MM.1S (cell line): Measurements from ENCODE around the gene SPDYE1.
"Not testable (repeated sequence)": the region's sequence is repeated elsewhere in the genome, so short reads cannot be mapped to it uniquely, and the experiment has no call there.

Experiments used
- DNase-seq: peaks from one replicate; pipeline ENCODE4 v3.0.0-alpha.2; 2015
- H2AFZ ChIP-seq: fragments of 300-600 bp; sonication (generic); 2 replicates; pipeline ENCODE4 v1.6.0; 2016; ENCODE audit warnings: antibody characterized with exemption, low read length
- H3F3A ChIP-seq: fragments of 300-600 bp; sonication (generic); 2 replicates; pipeline ENCODE4 v1.6.1; 2016; ENCODE audit warnings: mild to moderate bottlenecking, antibody characterized with exemption, low read length, moderate library complexity, mixed read lengths; ENCODE audit not compliant: insufficient read depth
- H3K27ac ChIP-seq: fragments of 300-600 bp; sonication (generic); 2 replicates; pipeline ENCODE4 v1.5.1; 2016; ENCODE audit warnings: mild to moderate bottlenecking, low read length
- H3K27me3 ChIP-seq: fragments of 300-600 bp; sonication (generic); replicated peaks from 2 replicates; pipeline ENCODE4 v1.6.0; 2016; ENCODE audit warnings: low read length; ENCODE audit not compliant: insufficient read depth
- H3K36me3 ChIP-seq: fragments of 300-600 bp; sonication (generic); replicated peaks from 2 replicates; pipeline ENCODE4 v1.6.1; 2016; ENCODE audit warnings: mild to moderate bottlenecking, low read length, mixed read lengths; ENCODE audit not compliant: insufficient read depth
- H3K4me1 ChIP-seq: fragments of 300-600 bp; sonication (generic); 2 replicates; pipeline ENCODE4 v1.6.1; 2016; ENCODE audit warnings: low read length, mixed read lengths
- H3K4me2 ChIP-seq: fragments of 300-600 bp; sonication (generic); 2 replicates; pipeline ENCODE4 v1.6.0; 2016; ENCODE audit warnings: low read depth, low read length
- H3K4me3 ChIP-seq: fragments of 300-600 bp; sonication (generic); 2 replicates; pipeline ENCODE4 v1.5.1; 2016; ENCODE audit warnings: low read length, mixed read lengths
- H3K79me2 ChIP-seq: fragments of 300-600 bp; sonication (generic); 2 replicates; pipeline ENCODE4 v1.6.1; 2016; ENCODE audit warnings: mixed run types, low read length, mixed read lengths
- H3K9ac ChIP-seq: fragments of 300-600 bp; sonication (generic); 2 replicates; pipeline ENCODE4 v1.6.1; 2016; ENCODE audit warnings: low read length, mixed read lengths
- H3K9me2 ChIP-seq: fragments of 300-600 bp; sonication (generic); replicated peaks from 2 replicates; pipeline ENCODE4 v1.6.1; 2016; ENCODE audit warnings: mild to moderate bottlenecking, low read length, mixed read lengths; ENCODE audit not compliant: insufficient read depth
- H3K9me3 ChIP-seq: fragments of 300-600 bp; sonication (generic); replicated peaks from 2 replicates; pipeline ENCODE4 v1.6.1; 2016; ENCODE audit warnings: mild to moderate bottlenecking, low read length, mixed read lengths; ENCODE audit not compliant: insufficient read depth
- H4K20me1 ChIP-seq: fragments of 300-600 bp; sonication (generic); 2 replicates; pipeline ENCODE4 v1.6.1; 2016; ENCODE audit warnings: mild to moderate bottlenecking, low read length, moderate library complexity, mixed read lengths; ENCODE audit not compliant: insufficient read depth
- TF ChIP-seq, protein P1 (sequence below): fragments of 300-600 bp; sonication (generic); IDR thresholded peaks from 2 replicates; pipeline ENCODE4 v1.5.1; 2016; ENCODE audit warnings: antibody characterized with exemption, low read length, mixed read lengths

SPDYE1 gene

DNA sequence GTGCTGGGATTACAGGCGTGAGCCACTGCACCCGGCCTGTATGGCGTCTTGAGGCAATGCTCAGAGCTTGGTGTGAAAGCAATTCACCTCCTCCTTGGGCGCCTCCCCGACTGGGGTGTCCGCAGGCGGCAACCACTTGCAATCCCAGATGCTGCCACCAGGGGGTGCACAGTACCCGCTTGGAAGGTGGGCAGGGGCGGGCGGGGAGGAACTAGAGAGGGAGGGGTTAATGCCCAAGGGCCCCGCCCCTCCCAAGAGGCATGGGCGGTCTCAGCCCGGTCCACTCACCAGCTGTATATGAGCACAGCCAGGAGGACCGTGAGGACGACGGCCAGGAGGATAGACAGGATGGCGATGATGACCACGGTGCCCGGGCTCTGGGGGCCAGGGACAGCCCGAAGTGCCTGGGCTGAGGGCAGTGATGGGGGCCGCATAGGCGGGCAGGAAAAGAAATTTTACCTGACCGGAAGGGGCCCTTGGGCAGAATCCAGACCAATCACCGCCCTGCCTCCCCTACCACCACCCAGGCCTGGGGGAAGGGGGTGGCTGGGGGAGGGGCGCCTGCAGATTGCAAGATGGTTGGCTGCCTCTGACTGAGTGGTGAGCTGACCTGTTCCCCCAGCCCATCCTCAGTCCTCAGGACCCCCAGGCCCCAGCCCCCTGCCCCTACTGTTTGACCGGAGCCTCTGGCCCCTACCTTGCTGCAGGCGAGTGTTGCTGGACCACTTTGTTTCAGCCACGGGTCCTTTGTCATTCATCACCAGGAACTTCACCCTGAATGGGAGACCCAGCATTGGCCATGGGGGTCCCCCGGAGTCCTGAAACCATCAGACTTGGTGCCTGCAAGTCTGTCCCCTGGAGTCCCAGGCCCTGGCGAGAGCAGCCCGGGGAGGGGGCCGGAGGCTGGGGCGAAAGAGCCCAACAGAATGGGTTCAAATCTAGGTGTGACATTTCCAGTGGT, 11.5 kb upstream of the SPDYE1 start:
- H3K4me3 ChIP-seq, H3K4me2 ChIP-seq, H3K27me3 ChIP-seq, H3K9me3 ChIP-seq, H3F3A ChIP-seq, H3K9me2 ChIP-seq, H2AFZ ChIP-seq, H4K20me1 ChIP-seq, H3K79me2 ChIP-seq, H3K9ac ChIP-seq, H3K36me3 ChIP-seq, H3K4me1 ChIP-seq, H3K27ac ChIP-seq: not testable (repeated sequence)
- DNase-seq = peak; percentile 11
- TF ChIP-seq, protein P1, sequence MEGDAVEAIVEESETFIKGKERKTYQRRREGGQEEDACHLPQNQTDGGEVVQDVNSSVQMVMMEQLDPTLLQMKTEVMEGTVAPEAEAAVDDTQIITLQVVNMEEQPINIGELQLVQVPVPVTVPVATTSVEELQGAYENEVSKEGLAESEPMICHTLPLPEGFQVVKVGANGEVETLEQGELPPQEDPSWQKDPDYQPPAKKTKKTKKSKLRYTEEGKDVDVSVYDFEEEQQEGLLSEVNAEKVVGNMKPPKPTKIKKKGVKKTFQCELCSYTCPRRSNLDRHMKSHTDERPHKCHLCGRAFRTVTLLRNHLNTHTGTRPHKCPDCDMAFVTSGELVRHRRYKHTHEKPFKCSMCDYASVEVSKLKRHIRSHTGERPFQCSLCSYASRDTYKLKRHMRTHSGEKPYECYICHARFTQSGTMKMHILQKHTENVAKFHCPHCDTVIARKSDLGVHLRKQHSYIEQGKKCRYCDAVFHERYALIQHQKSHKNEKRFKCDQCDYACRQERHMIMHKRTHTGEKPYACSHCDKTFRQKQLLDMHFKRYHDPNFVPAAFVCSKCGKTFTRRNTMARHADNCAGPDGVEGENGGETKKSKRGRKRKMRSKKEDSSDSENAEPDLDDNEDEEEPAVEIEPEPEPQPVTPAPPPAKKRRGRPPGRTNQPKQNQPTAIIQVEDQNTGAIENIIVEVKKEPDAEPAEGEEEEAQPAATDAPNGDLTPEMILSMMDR = peak; percentile 30

DNA sequence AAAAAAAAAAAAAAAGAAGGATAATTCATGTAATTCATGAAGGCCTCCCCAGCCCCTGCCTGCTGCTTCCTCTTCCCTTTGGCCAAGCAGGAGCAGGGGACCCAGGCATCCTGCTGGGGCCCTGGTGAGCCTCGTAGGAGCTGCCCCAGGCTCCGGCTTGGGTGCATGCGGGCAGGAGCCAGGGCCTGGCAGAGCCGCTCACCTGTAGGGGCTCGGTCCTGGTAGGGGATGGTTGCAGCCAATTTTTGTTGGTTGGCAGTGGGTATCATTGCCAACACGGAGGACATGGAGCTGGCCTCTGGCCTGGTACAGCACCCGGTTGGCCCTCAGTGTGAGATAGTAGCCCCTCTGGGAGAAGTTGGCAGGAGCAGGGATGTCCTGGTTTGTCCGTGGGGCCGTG, 10.2 kb upstream of the SPDYE1 start:
- H3K9me2 ChIP-seq = not testable (repeated sequence)

DNA sequence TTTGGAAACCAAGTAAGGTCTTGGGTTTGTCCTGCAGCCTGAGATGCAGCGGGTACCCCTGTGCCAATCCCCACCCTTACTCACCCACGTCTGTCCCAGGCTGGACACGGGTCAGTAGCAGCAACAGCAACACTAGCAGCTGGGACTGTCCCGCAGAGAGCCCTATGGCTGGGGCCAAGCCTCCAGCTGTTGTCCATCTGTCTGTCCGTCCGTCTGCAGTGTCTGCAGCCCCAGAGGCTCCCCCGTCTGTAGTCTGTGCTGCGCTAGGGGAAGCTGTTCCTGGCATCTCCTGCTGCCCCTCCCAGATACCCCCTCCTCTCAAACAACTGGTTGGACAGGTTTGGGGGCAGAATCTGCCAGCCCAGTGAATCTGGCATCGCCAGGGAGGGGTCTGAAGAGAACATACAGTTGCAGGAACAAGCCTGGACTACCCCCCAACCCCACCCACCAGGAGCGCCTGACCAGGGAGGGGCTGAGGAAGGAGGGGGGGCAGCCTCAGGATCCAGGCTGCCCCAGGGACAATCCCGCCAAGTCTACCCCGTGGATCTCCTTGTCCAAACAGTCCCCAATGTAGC, 7.6 kb upstream of the SPDYE1 start:
- not testable (repeated sequence) for H3K9ac ChIP-seq, H3K9me2 ChIP-seq, H3K9me3 ChIP-seq, H3F3A ChIP-seq, H3K27me3 ChIP-seq, H2AFZ ChIP-seq, H3K4me2 ChIP-seq, H3K79me2 ChIP-seq, H4K20me1 ChIP-seq, DNase-seq, H3K4me1 ChIP-seq, H3K4me3 ChIP-seq, H3K36me3 ChIP-seq, H3K27ac ChIP-seq

More for the DNA sequence above, 10.2 kb upstream of the SPDYE1 start:
- not testable (repeated sequence) for H3F3A ChIP-seq, H2AFZ ChIP-seq, DNase-seq, H3K27ac ChIP-seq, H3K79me2 ChIP-seq, H3K4me3 ChIP-seq, H4K20me1 ChIP-seq, H3K27me3 ChIP-seq, H3K9ac ChIP-seq, H3K9me3 ChIP-seq, H3K4me1 ChIP-seq, H3K36me3 ChIP-seq, H3K4me2 ChIP-seq

DNA sequence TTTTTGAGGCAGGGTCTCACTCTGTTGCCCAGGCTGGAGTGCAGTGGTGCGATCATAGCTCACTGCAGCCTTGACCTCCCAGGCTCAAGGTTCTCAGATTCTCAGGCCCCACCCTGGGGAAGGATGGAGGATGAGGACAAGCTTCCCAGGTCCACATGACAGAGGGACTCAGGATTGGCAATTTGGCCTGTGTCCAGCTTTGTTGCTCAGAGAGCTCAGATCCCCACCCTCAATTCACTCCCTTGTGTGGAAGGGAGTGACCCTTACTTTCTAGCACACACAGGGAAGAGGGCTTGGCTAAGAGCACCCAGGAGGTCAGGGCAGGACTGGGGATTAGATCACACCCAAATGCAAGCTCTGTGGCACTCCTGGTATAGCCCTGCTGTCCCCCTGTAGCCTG, 6.9 kb upstream of the SPDYE1 start:
- H3K27me3 ChIP-seq, H3K9ac ChIP-seq, H3F3A ChIP-seq, H3K79me2 ChIP-seq, H3K4me2 ChIP-seq, H3K4me1 ChIP-seq, H3K36me3 ChIP-seq, H3K27ac ChIP-seq, H2AFZ ChIP-seq, H3K9me3 ChIP-seq, DNase-seq, H3K4me3 ChIP-seq, H4K20me1 ChIP-seq, H3K9me2 ChIP-seq: not testable (repeated sequence)

DNA sequence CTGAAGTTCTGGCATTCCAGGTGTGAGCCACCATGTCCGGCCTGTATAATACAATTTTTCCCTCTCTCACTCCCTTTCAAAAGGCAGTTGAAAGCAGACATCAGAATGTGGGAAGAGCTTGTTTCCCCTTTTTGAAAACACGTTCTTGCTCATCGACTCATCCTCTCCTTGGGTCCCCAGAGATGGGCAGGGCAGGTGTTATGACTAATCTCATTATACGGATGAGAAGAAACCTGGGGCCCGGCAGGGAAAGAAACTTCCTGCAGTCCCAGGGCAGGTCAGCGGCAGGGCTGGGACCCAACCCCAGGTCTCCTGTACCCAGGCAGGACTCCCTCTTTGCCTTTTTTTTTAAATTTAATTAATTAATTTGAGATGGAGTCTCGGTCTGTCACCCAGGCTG, 4.8 kb upstream of the SPDYE1 start:
- not testable (repeated sequence) for H3K4me2 ChIP-seq, DNase-seq, H4K20me1 ChIP-seq, H3K79me2 ChIP-seq, H3K9ac ChIP-seq, H3K36me3 ChIP-seq, H3K4me3 ChIP-seq, H3K9me3 ChIP-seq, H3K4me1 ChIP-seq, H2AFZ ChIP-seq, H3F3A ChIP-seq, H3K9me2 ChIP-seq, H3K27me3 ChIP-seq, H3K27ac ChIP-seq

DNA sequence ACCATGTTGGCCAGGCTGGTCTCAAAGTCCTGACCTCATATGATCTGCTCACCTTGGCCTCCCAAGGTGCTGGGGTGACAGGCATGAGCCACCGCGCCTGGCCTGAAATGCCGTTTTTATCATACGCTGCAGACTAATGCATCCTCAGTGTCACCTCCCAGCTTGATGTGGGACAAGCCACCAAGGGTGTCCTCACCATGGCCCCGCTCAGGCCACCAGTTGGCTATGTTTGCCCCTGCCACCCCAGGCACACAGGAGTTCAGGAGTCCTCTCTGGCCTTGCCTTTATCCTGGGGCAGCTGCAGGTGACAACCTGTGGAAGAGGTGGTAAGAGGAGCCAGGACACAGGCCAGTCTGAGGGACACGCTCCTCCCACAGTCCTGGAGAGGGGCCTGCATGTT, 3.0 kb upstream of the SPDYE1 start:
- H3K4me1 ChIP-seq, H3K9ac ChIP-seq, H3K9me2 ChIP-seq, H3K27ac ChIP-seq, H3K79me2 ChIP-seq, H3F3A ChIP-seq, H2AFZ ChIP-seq, H4K20me1 ChIP-seq, H3K4me2 ChIP-seq, H3K36me3 ChIP-seq, H3K4me3 ChIP-seq, DNase-seq, H3K9me3 ChIP-seq, H3K27me3 ChIP-seq: not testable (repeated sequence)

DNA sequence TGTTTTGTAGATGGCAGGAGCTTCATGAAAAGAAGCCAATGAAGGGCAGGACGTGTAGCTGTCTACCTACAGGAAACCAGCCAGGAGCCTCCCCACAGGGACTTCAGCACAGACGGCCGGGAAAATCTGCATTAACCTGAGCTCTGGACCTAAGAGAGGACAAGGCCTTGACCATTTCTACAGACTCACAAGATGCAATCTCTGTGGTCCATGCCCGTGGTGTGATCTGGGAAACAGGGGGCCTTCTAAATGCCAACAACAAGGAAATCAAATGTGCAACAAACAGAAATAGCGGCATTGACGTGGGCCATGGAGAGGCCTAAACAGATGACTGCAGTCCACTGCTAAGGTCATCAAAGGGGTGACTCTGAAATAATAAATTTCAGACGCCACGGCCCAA, 14.4 kb downstream of the SPDYE1 start:
- H4K20me1 ChIP-seq, H3K4me3 ChIP-seq, H3K27me3 ChIP-seq, H3K4me2 ChIP-seq, DNase-seq, H3K36me3 ChIP-seq, H3K9me2 ChIP-seq, H3F3A ChIP-seq, H3K4me1 ChIP-seq, H3K27ac ChIP-seq, H2AFZ ChIP-seq, H3K79me2 ChIP-seq, H3K9ac ChIP-seq, H3K9me3 ChIP-seq: not testable (repeated sequence)
